DMS53 (cell line): ENCODE results near the gene FAM236B.
"Not testable (repeated sequence)": the region's sequence is repeated elsewhere in the genome, so short reads cannot be mapped to it uniquely, and the experiment has no call there.

Experiments
- DNase-seq: peaks from one replicate; lab custom pipeline; 2025; lab: John Stamatoyannopoulos, UW

Gene FAM236B

GRCh38 chrX:72782560-72782959 lies at the start of gene FAM236B:
Gene FAM236B (minus strand): TSS chrX:72782660. CDS start chrX:72782560, 100 bp downstream.
- DNase-seq: not testable (repeated sequence)

DNA sequence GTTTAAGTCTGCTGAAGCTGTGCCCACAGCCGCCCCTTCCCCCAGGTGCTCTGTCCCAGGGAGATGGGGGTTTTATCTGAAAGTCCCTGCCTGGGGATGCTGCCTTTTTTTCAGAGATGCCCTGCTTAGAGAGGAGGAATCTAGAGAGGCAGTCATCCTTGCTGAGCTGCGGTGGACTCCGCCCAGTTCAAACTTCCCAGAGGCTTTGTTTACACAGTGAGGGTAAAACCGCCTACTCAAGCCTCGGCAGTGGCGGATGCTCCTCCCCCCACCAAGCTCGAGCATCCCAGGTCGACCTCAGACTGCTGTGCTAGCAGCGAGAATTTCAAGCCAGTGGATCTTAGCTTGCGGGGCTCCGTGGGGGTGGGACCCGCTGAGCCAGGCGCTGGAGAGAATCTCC lies 48.2 kb upstream of the FAM236B start:
- DNase-seq: not testable (repeated sequence)

DNA sequence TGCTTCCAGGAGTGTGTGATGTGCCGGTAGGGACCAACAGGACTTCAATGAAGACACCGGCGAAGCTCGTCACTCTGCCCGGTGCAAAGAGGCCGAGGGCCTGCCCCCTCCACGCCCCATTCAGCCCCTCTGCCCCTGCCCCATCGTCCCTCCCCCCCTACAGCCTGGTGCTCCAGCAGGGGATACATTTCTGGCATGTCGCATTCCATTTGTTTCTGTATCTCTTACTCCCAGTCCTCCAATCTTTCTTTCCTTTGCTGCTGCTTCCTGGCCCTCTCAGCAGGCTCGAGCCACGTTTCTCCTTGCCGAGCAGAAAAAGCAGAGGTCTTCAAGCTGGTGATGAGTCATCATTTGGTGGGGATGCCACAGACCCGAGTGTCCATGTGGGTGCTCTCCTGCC lies 25.6 kb upstream of the FAM236B start, which contains the start of gene FAM236D:
TSS of gene FAM236D (minus strand) at position 101 of the 400 bp plus-strand sequence. CDS start at position 1, 100 bp downstream.
- DNase-seq: not testable (repeated sequence)

- not testable (repeated sequence) for DNase-seq
These were observed 7.9 kb upstream of the FAM236B start for GRCh38 chrX:72790390-72790789.

GRCh38 chrX:72788142-72788541 lies 5.7 kb upstream of the FAM236B start:
- not testable (repeated sequence) for DNase-seq

- not testable (repeated sequence) for DNase-seq
These were observed 1.5 kb upstream of the FAM236B start for GRCh38 chrX:72783964-72784363.

- not testable (repeated sequence) for DNase-seq
These were observed 991 bp upstream of the FAM236B start for GRCh38 chrX:72783365-72783936.

DNA sequence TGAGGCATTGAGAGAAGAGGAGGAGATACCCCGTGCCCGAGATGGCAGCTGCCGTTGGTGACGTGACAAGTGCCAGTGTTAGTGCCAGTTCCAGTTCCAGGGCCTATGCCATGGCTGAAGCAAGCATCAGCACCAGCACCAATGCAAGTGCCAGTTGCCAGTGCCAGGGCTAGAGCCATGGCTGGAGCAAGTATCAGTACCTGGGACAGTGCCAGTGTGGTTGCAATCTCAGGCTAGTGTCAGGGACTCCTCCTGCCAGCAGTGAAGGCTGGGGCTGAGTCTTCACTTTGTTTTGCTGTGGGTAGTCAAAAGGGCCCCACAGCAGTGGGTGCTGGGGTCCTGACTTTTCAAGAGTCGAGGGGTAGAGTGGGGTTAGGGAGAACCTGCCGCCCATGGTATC lies 4.3 kb downstream of the FAM236B start:
- not testable (repeated sequence) for DNase-seq

- DNase-seq: not testable (repeated sequence)
These were observed 5.0 kb downstream of the FAM236B start for GRCh38 chrX:72777467-72777790.

DNA sequence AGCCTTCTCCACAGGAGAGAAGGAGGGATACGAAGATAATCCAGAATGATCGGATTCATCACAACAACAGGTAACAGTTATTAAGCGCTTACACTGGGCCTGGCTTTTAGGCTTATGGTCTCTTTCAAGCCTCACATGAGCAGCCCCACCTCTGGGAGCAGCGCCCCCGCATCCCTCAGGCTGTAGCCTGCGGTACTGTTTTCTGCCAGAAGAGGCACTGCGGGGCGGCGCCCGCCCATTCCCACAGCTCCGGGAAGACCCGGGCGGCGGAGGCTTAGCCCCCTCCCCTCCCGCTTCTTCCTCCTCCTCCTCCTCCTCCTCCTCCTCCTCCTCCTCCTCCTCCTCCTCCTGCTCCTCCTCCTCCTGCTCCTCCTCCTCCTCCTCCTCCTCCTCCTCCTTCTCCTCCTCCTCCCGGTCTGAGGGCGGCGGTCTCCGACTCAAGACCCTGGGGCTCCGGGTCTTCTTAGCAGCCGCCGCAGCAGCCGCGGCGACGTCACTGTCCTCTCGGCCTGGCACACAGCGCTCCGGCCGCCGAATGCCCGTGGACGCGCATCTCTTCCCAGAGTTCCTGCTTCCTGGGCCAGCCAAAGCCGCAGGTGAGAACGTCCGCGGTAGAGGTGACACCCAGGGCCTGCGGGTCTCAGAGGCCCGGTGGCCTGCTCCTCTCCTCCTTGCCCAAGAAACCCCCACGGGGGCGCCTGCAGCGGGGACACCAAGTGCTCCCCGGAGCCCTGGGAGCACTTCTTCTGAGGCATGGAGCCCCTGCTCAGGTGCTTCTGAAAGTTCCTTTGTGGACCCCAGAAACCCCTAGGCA lies 5.6 kb downstream of the FAM236B start, which contains the start of gene DMRTC1B:
TSS of gene DMRTC1B (plus strand) at position 238 of the 814 bp plus-strand sequence. CDS start 68,246 bp downstream, outside the sequence.
- DNase-seq: not testable (repeated sequence)

GRCh38 chrX:72760454-72760853 lies 22.0 kb downstream of the FAM236B start:
- DNase-seq: not testable (repeated sequence)

DNA sequence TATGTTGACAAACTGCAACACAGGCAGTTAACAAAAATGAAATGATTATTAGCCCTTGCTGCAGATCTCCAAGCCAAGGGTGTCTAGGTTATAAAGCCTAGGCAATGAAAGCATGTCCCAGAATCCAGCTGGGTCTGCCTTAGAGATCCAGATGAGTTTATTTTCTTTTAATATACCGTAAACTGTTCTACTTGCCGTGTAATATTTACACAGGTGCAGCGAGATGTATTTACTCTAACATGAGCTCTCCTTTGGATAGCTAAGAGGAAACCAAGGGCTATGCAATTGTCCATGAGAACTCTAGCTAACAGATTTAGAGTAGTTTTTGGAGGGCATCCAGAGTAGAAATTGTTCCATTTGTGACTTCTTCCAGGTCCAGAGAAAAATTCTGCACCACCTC lies 33.9 kb downstream of the FAM236B start:
- DNase-seq: not testable (repeated sequence)

- DNase-seq: not testable (repeated sequence)
These were observed 36.9 kb downstream of the FAM236B start for GRCh38 chrX:72745546-72745945.

GRCh38 chrX:72735561-72735960 lies 46.9 kb downstream of the FAM236B start:
- no peak for DNase-seq

DNA sequence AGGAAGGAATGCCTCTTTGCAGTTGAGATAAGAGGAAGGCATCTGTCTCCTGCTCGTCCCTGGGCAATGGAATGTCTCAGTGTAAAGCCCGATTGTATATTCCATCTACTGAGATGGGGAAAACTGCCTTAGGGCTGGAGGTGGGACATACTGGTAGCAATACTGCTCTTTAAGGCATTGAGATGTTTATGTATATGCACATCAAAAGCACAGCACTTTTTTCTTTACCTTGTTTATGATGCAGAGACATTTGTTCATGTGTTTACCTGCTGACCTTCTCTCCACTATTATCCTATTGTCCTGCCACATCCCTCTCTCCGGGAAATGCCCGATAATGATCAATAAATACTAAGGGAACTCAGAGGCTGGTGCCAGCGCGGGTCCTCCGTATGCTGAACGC lies 48.8 kb downstream of the FAM236B start:
- not testable (repeated sequence) for DNase-seq
